Measurements from ENCODE around the gene ZNF648. TPM values are rescaled to one million over a fixed set of nuclear protein-coding genes. Genes with fewer than 3 reads are reported as not detected.

The ZNF648 gene, protein sequence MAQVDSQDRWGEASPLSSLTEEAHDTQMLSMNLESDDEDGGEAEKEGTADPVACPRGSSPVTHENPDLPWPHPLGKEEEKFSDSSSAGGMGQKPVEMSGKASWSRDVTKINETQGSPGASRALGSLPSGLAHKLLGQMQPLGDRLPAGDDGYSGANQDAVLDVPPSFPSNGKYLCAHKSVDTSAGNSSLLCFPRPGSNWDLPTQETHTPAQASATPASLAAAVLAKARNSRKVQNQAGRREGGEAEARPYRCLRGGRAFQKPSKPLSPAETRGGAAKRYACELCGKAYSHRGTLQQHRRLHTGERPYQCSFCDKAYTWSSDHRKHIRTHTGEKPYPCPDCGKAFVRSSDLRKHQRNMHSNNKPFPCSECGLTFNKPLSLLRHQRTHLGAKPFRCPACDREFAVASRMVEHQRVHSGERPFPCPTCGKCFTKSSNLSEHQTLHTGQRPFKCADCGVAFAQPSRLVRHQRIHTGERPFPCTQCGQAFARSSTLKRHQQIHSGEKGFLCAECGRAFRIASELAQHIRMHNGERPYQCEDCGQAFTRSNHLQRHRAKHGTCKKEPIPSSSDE
- not detected in 2 replicates for total RNA-seq

GRCh38 chr1:182061594-182061993, at the start of gene ZNF648:
TSS of gene ZNF648 (minus strand) at chr1:182061712. CDS start at chr1:182058010, 3,702 bp downstream.
- no peaks in the 10 kb centered on the region for H3K4me1 ChIP-seq (ENCODE audit: insufficient read depth, low read length)
- H3K27me3 ChIP-seq (ENCODE audit: insufficient read depth, low read length) = no peaks in the 10 kb centered on the region
- H3K79me2 ChIP-seq (ENCODE audit: insufficient read depth, low read length) = no peaks in the 10 kb centered on the region
- no peaks in the 10 kb centered on the region for H3K36me3 ChIP-seq (ENCODE audit: insufficient read depth, low read length)
- TF ChIP-seq, protein P1, sequence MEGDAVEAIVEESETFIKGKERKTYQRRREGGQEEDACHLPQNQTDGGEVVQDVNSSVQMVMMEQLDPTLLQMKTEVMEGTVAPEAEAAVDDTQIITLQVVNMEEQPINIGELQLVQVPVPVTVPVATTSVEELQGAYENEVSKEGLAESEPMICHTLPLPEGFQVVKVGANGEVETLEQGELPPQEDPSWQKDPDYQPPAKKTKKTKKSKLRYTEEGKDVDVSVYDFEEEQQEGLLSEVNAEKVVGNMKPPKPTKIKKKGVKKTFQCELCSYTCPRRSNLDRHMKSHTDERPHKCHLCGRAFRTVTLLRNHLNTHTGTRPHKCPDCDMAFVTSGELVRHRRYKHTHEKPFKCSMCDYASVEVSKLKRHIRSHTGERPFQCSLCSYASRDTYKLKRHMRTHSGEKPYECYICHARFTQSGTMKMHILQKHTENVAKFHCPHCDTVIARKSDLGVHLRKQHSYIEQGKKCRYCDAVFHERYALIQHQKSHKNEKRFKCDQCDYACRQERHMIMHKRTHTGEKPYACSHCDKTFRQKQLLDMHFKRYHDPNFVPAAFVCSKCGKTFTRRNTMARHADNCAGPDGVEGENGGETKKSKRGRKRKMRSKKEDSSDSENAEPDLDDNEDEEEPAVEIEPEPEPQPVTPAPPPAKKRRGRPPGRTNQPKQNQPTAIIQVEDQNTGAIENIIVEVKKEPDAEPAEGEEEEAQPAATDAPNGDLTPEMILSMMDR (IDR thresholded peaks at IDR 0.05; ENCODE audit: extremely low read depth, low read depth, low read length) = no peak
- H3K27ac ChIP-seq (ENCODE audit: low read depth, low read length) = no peak within 1 kb of the TSS
- no peaks in the 10 kb centered on the region for H4K20me1 ChIP-seq (ENCODE audit: insufficient read depth, low read length)
- DNase-seq (ENCODE audit: insufficient read length, low spot score, missing footprints) = no peak
- no peak within 1 kb of the TSS for H3K4me2 ChIP-seq (ENCODE audit: insufficient read depth, low read length)
- H2AFZ ChIP-seq (ENCODE audit: low read length) = no peak within 1 kb of the TSS
- H3K9me3 ChIP-seq (ENCODE audit: low read depth, low read length) = no peaks in the 10 kb centered on the region
- H3K4me3 ChIP-seq (ENCODE audit: insufficient read depth, low read length) = no peak within 1 kb of the TSS

DNA sequence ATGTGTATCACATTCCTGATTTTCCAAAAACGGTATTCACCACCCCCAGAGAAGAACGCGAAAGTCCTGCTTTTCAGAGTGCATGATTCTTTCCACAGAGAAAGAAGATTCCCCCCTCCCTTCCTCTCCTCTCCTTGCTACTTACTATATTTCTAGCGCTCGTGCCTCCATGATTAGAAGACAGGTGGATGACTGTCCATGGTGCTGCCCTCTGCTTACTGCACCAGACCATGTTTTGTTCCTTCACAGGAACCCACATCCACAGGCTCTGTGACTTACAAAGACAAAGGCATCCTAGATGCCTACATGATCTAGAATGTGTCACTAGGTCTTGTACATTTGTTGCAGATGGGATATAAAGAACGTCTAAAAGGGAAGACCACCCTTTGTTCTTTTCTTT, 49.1 kb upstream of the ZNF648 start:
- Histone ChIP-seq H3K4me2 (ENCODE audit: insufficient read depth, low read length) (no peak overlapping the region), H4K20me1 (ENCODE audit: insufficient read depth, low read length) (no peaks in the 10 kb centered on the region), H3K36me3 (ENCODE audit: insufficient read depth, low read length) (no peaks in the 10 kb centered on the region), H3K4me3 (ENCODE audit: insufficient read depth, low read length) (no peak overlapping the region), H3K27me3 (ENCODE audit: insufficient read depth, low read length) (peaks cover 5% of the 10 kb centered on the region), H3K9me3 (ENCODE audit: low read depth, low read length) (no peaks in the 10 kb centered on the region), H3K79me2 (ENCODE audit: insufficient read depth, low read length) (no peaks in the 10 kb centered on the region), H3K4me1 (ENCODE audit: insufficient read depth, low read length) (no peaks in the 10 kb centered on the region), H2AFZ (ENCODE audit: low read length) (no peak overlapping the region), H3K27ac (ENCODE audit: low read depth, low read length) (no peak overlapping the region)
- TF ChIP-seq, protein P1 (IDR thresholded peaks at IDR 0.05; ENCODE audit: extremely low read depth, low read depth, low read length) = no peak
- DNase-seq (ENCODE audit: insufficient read length, low spot score, missing footprints) = no peak

DNA sequence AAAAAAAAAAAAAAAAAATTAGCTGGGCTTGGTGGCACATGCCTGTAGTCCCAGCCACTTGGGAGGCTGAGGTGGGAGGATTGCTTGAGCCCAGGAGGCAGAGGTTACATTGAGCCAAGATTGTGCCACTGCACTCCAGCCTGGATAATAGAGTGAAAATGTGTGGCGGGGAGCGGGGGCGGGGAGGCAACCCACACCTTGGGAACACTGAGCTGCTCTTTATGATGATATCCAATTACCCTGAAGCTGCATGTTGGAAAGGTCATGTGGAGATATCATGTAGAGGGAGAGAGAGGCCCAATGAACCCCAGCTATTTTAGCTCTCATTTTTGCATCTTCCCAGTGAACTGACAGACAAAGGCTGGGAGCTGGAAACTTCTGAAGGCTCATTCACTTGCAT, 48.3 kb upstream of the ZNF648 start:
- Histone ChIP-seq H3K4me1 (ENCODE audit: insufficient read depth, low read length) (no peaks in the 10 kb centered on the region), H4K20me1 (ENCODE audit: insufficient read depth, low read length) (no peaks in the 10 kb centered on the region), H3K27me3 (ENCODE audit: insufficient read depth, low read length) (peaks cover 5% of the 10 kb centered on the region), H3K79me2 (ENCODE audit: insufficient read depth, low read length) (no peaks in the 10 kb centered on the region), H3K4me2 (ENCODE audit: insufficient read depth, low read length) (no peak overlapping the region), H3K4me3 (ENCODE audit: insufficient read depth, low read length) (no peak overlapping the region), H3K36me3 (ENCODE audit: insufficient read depth, low read length) (no peaks in the 10 kb centered on the region), H3K27ac (ENCODE audit: low read depth, low read length) (no peak overlapping the region), H3K9me3 (ENCODE audit: low read depth, low read length) (no peaks in the 10 kb centered on the region), H2AFZ (ENCODE audit: low read length) (no peak overlapping the region)
- DNase-seq (ENCODE audit: insufficient read length, low spot score, missing footprints) = no peak
- TF ChIP-seq, protein P1 (IDR thresholded peaks at IDR 0.05; ENCODE audit: extremely low read depth, low read depth, low read length) = no peak

DNA sequence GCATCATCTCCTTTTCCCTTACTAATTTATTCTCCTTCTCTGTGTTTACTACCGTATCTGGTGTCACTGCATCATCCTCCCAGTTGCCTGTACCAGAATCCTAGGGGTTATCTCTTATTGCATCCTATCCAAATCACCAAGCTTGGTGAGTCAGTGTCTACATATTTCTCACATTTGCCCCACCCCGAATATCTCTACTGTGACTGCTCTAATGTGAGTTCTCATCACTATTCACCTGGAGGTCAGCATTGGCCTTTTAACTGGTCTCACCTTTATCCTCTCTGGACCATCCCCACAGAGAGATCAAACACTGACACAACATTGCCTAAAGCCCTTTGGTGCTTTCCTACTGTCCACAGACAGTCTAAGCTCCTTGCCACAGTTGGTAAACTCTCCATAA, 45.7 kb upstream of the ZNF648 start:
- Histone ChIP-seq H3K27ac (ENCODE audit: low read depth, low read length) (no peak overlapping the region), H3K4me1 (ENCODE audit: insufficient read depth, low read length) (no peaks in the 10 kb centered on the region), H3K79me2 (ENCODE audit: insufficient read depth, low read length) (no peaks in the 10 kb centered on the region), H3K4me2 (ENCODE audit: insufficient read depth, low read length) (no peak overlapping the region), H2AFZ (ENCODE audit: low read length) (no peak overlapping the region), H3K4me3 (ENCODE audit: insufficient read depth, low read length) (no peak overlapping the region), H3K36me3 (ENCODE audit: insufficient read depth, low read length) (no peaks in the 10 kb centered on the region), H3K27me3 (ENCODE audit: insufficient read depth, low read length) (no peaks in the 10 kb centered on the region), H3K9me3 (ENCODE audit: low read depth, low read length) (no peaks in the 10 kb centered on the region), H4K20me1 (ENCODE audit: insufficient read depth, low read length) (no peaks in the 10 kb centered on the region)
- DNase-seq (ENCODE audit: insufficient read length, low spot score, missing footprints) = no peak
- TF ChIP-seq, protein P1 (IDR thresholded peaks at IDR 0.05; ENCODE audit: extremely low read depth, low read depth, low read length) = no peak

Data from osteoblast (primary cell).